Type B pancreatic cell (in vitro differentiated cells): ENCODE measurements around the gene WDR59. TPM values are rescaled to one million over a fixed set of nuclear protein-coding genes. Genes with fewer than 3 reads are reported as not detected.
"Not testable (repeated sequence)": the region's sequence is repeated elsewhere in the genome, so short reads cannot be mapped to it uniquely, and the experiment has no call there.

Source experiments
- DNase-seq: peaks from one replicate; pipeline ENCODE4 v3.0.0; 2021; ENCODE audit warnings: mixed read lengths; ENCODE audit not compliant: unreplicated experiment; ENCODE audit errors: extremely low spot score
- H3K27ac Mint-ChIP-seq: 2 replicates; pipeline ENCODE4 v1.8.0; 2021; ENCODE audit warnings: mild to moderate bottlenecking, mixed read lengths
- H3K27me3 Mint-ChIP-seq: 2 replicates; pipeline ENCODE4 v1.8.0; 2021; ENCODE audit warnings: mixed read lengths
- H3K36me3 Mint-ChIP-seq: 2 replicates; pipeline ENCODE4 v1.8.0; 2021; ENCODE audit warnings: mixed read lengths
- H3K4me1 Mint-ChIP-seq: one replicate; pipeline ENCODE4 v1.8.0; 2021; ENCODE audit warnings: mixed read lengths; ENCODE audit not compliant: unreplicated experiment
- H3K4me3 Mint-ChIP-seq: 2 replicates; pipeline ENCODE4 v1.8.0; 2021; ENCODE audit warnings: mild to moderate bottlenecking, mixed read lengths
- H3K9me3 Mint-ChIP-seq: 2 replicates; pipeline ENCODE4 v1.8.0; 2021; ENCODE audit warnings: mixed read lengths
- CTCF ChIP-seq: fragments of 200-600 bp; sonication (generic); conservative IDR thresholded peaks from 2 replicates; pipeline ENCODE4 v1.5.0; 2021; ENCODE audit warnings: antibody characterized with exemption, mild to moderate bottlenecking
- total RNA-seq: library from RNA; stranded (reverse); gene quantifications from 2 replicates; pipeline ENCODE4 v1.2.1, GENCODE V29; 2021; ENCODE audit warnings: low replicate concordance

Gene WDR59
- total RNA-seq, 1 donor from 2014 or later: 88.9 TPM

- no peak for DNase-seq
- Mint-ChIP-seq H3K27me3 (no peaks in the 10 kb centered on the region), H3K27ac (no peak overlapping the region), H3K9me3 (peaks cover 4% of the 10 kb centered on the region), H3K4me3 (no peak overlapping the region), H3K36me3 (peaks cover 8% of the 10 kb centered on the region), H3K4me1 (peaks cover 21% of the 10 kb centered on the region)
- TF ChIP-seq CTCF: no peak
Measured at GRCh38 chr16:75026892-75027391, 42.0 kb upstream of the WDR59 start.

- not testable (repeated sequence) for H3K27me3 Mint-ChIP-seq, H3K27ac Mint-ChIP-seq, H3K4me3 Mint-ChIP-seq, DNase-seq
- Mint-ChIP-seq H3K4me1 (peaks cover 21% of the 10 kb centered on the region), H3K36me3 (peaks cover 14% of the 10 kb centered on the region), H3K9me3 (peaks cover 10% of the 10 kb centered on the region)
Measured at GRCh38 chr16:75026239-75026891, 41.4 kb upstream of the WDR59 start.

- Mint-ChIP-seq H3K4me3 (no peak overlapping the region), H3K27me3 (no peaks in the 10 kb centered on the region), H3K9me3 (peaks cover 13% of the 10 kb centered on the region), H3K36me3 (peaks cover 20% of the 10 kb centered on the region), H3K27ac (no peak overlapping the region), H3K4me1 (peaks cover 21% of the 10 kb centered on the region)
- no peak for TF ChIP-seq CTCF
- DNase-seq: no peak
Measured at GRCh38 chr16:75025761-75026160, 40.8 kb upstream of the WDR59 start.

- Mint-ChIP-seq H3K4me1 (peaks cover 21% of the 10 kb centered on the region), H3K27ac (no peak overlapping the region), H3K36me3 (peaks cover 24% of the 10 kb centered on the region), H3K27me3 (no peaks in the 10 kb centered on the region), H3K9me3 (peaks cover 13% of the 10 kb centered on the region), H3K4me3 (no peak overlapping the region)
- no peak for DNase-seq
- TF ChIP-seq CTCF: no peak
Measured at GRCh38 chr16:75024594-75024993, 39.7 kb upstream of the WDR59 start.

GRCh38 chr16:75024182-75024581 is 39.3 kb upstream of the WDR59 start:
- H3K4me1 Mint-ChIP-seq: peaks cover 21% of the 10 kb centered on the region

More at GRCh38 chr16:75024182-75024581, 39.3 kb upstream of the WDR59 start:
- Mint-ChIP-seq H3K27me3 (no peaks in the 10 kb centered on the region), H3K9me3 (peaks cover 13% of the 10 kb centered on the region), H3K4me3 (no peak overlapping the region), H3K36me3 (peaks cover 24% of the 10 kb centered on the region), H3K27ac (no peak overlapping the region)
- DNase-seq: no peak
- no peak for TF ChIP-seq CTCF
